Activated naive CD4-positive, alpha-beta T cell treated with anti-CD3 and anti-CD28 coated beads, Interleukin-2, amount 10 ng/mL, durations not matched to agents 7 days and 5 days (primary cell): ENCODE data around the gene HELZ2.

ENCODE experiments used
- CTCF ChIA-PET: fragments of 350-600 bp; sonication (Branson Sonifier 250); formaldehyde crosslinking; loops from one replicate; lab custom pipeline; 2021; ENCODE audit warnings: antibody characterized with exemption; lab: Charles Lee
- DNase-seq: peaks from one replicate; pipeline ENCODE4 v3.0.0-alpha.2; 2020
- H3K27ac Mint-ChIP-seq: one replicate; pipeline ENCODE4 v1.8.0; 2021; ENCODE audit warnings: mild to moderate bottlenecking, moderate library complexity, mixed read lengths
- H3K27me3 Mint-ChIP-seq: one replicate; pipeline ENCODE4 v1.8.0; 2021; ENCODE audit warnings: mild to moderate bottlenecking, mixed read lengths
- H3K36me3 Mint-ChIP-seq: one replicate; pipeline ENCODE4 v1.8.0; 2021; ENCODE audit warnings: mixed read lengths
- H3K4me1 Mint-ChIP-seq: one replicate; pipeline ENCODE4 v1.8.0; 2021; ENCODE audit warnings: mixed read lengths
- H3K4me3 Mint-ChIP-seq: one replicate; pipeline ENCODE4 v1.8.0; 2021; ENCODE audit warnings: mild to moderate bottlenecking, moderate library complexity, mixed read lengths
- H3K9me3 Mint-ChIP-seq: one replicate; pipeline ENCODE4 v1.8.0; 2021; ENCODE audit warnings: mixed read lengths

HELZ2 gene

DNA sequence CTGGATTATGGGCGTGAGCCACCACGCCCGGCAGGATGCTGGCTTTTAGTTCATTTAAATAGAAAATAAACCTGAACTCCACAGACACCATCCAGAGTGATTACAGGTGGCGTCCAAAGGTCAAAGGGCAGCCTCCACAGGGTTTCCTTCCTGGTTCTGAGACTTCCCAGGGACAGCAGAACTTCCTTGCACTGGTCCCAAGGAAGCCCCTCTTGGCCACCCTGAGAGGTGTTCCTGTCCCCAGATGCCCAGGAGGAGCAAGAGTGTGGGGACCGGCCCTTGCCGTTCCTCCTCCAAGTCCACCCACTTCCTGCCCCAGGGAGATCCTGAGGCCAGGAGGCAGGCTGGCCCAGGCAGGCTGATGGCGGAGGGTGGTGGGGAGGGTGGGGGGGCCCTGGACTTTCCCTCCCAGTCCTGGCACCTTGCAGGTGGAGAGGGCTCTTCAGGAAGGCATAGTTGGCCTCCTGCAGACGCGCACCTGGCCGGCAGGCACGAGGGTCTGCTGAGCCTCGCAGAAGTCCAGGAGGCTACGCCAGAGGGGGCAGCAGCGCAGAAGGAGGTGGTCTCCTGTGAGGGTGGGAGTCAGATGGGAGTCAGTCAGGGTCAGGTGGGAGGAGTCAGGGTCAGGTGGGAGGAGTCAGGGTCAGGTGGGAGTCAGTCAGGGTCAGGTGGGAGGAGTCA lies 15.1 kb downstream of the HELZ2 start:
- Mint-ChIP-seq H3K4me3 (no peak overlapping the region), H3K9me3 (peaks cover 3% of the 10 kb centered on the region), H3K36me3 (peaks cover 8% of the 10 kb centered on the region), H3K27ac (no peak overlapping the region), H3K27me3 (peaks cover 39% of the 10 kb centered on the region), H3K4me1 (peaks cover 6% of the 10 kb centered on the region)
- CTCF ChIA-PET: interaction anchor here (1.4 kb wide), 1 partner anchor 14 kb away, joined by 4 read pairs; the partner anchor contains the start of gene HELZ2
- DNase-seq: no peak

GRCh38 chr20:63557481-63557891 lies 16.6 kb downstream of the HELZ2 start:
- H3K27ac Mint-ChIP-seq: no peak overlapping the region
- H3K4me3 Mint-ChIP-seq: no peak overlapping the region
- peaks cover 53% of the 10 kb centered on the region for H3K27me3 Mint-ChIP-seq
- CTCF ChIA-PET: interaction anchor here (1.4 kb wide), 1 partner anchor 16 kb away, joined by 4 read pairs; the partner anchor contains the start of gene HELZ2
- DNase-seq: no peak
- H3K9me3 Mint-ChIP-seq: peaks cover 3% of the 10 kb centered on the region
- peaks cover 8% of the 10 kb centered on the region for H3K36me3 Mint-ChIP-seq
- H3K4me1 Mint-ChIP-seq: peaks cover 14% of the 10 kb centered on the region

- peaks cover 57% of the 10 kb centered on the region for H3K27me3 Mint-ChIP-seq
- H3K9me3 Mint-ChIP-seq: peaks cover 3% of the 10 kb centered on the region
- no peak overlapping the region for H3K27ac Mint-ChIP-seq
- H3K4me1 Mint-ChIP-seq: peaks cover 19% of the 10 kb centered on the region
- H3K36me3 Mint-ChIP-seq: peaks cover 8% of the 10 kb centered on the region
- no peak for DNase-seq
- no peak overlapping the region for H3K4me3 Mint-ChIP-seq
- CTCF ChIA-PET: no interaction called here
These were observed 17.1 kb downstream of the HELZ2 start for GRCh38 chr20:63556873-63557478.

DNA sequence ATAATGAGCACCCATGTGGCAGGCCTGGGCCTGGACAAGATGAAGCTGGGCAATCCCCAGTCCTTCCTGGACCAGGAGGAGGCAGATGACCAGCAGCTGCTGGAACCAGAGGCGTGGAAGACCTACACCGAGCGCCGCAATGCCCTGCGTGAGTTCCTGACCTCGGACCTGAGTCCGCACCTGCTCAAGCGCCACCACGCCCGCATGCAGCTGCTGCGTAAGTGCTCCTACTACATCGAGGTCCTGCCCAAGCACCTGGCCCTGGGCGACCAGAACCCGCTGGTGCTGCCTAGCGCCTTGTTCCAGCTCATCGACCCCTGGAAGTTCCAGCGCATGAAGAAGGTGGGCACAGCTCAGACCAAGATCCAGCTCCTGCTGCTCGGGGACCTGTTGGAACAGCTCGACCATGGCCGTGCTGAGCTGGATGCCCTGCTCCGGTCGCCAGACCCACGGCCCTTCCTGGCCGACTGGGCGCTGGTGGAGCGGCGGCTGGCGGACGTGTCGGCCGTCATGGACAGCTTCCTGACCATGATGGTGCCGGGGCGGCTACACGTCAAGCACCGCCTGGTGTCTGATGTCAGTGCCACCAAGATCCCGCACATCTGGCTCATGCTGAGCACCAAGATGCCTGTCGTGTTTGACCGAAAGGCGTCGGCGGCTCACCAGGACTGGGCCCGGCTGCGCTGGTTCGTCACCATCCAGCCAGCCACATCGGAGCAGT lies 18.2 kb downstream of the HELZ2 start:
- Mint-ChIP-seq H3K36me3 (peaks cover 8% of the 10 kb centered on the region), H3K9me3 (peaks cover 3% of the 10 kb centered on the region), H3K27me3 (peaks cover 65% of the 10 kb centered on the region), H3K27ac (no peak overlapping the region), H3K4me3 (no peak overlapping the region), H3K4me1 (peaks cover 22% of the 10 kb centered on the region)
- DNase-seq: no peak
- CTCF ChIA-PET: no interaction called here

DNA sequence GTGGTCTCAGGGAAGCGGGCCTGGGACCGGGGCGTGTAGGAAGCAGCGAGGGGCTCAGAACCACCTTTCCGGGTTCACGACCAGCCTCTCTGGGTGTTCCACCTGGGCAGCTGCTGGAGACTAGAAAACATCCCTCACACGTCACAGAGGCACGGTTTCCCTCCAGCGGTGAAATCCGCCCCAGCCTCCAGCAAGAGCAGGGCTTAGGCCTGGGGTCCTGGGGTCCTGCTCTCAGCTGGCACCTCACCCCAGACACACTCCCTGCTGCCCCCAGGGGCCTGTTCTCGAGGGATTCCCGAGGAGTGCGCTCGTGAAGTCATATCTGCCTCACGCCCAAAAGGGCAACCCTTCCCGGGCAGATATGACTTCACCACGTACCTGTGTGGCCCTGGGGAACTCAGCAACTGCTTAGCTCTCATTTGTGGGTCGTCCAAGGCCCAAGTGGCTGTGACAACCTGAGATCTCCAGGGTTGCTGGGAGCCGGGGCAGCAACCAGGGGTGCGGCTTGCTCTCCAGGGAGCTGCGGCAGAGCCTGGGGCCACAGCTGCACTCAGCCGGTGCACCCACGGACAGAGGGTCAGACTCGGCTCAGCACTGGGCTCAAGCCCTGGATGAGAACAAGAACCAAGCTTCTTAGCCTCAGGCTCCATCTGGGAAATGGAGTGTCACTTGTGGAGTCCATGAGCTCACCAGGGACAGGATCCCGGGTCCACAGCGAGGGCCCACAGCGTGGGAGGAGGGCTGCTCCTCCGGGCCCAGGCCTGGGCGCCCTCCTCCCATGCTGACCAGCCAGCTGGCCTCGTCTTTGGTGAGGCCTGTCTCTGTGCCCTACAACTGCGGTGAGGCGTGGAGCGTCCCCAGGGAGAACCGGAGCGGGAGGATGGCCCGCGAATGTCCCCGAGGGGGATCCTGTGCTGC lies 19.4 kb downstream of the HELZ2 start:
- H3K9me3 Mint-ChIP-seq: no peaks in the 10 kb centered on the region
- H3K27me3 Mint-ChIP-seq: peaks cover 73% of the 10 kb centered on the region
- DNase-seq: no peak
- CTCF ChIA-PET: no interaction called here
- H3K36me3 Mint-ChIP-seq: peaks cover 2% of the 10 kb centered on the region
- H3K4me1 Mint-ChIP-seq: peaks cover 22% of the 10 kb centered on the region
- no peak overlapping the region for H3K27ac Mint-ChIP-seq
- H3K4me3 Mint-ChIP-seq: peak overlapping the region; percentile 35

DNA sequence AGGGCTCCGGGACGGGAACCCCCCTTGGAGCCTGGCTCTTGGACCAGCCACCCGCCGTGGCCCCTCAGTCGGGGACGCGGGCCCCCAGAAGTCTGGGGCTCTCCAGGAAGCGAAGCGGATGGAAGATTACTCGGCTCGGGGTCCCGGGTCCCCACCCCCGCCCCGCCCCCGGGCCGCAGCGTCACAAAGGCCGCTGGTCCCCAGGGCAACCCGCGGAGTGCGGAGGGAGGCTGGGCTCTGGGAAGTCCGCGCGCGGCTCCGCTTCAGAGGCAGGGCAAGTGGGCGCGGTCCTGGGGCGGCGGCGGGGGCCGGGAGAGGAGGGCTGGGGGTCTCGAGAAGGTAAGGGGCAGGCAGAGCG lies 20.1 kb downstream of the HELZ2 start, which contains the start of gene FNDC11:
Gene FNDC11 (plus strand): TSS at position 227 of the 358 bp plus-strand sequence. CDS start 1,505 bp downstream, outside the sequence.
- CTCF ChIA-PET: no interaction called here

DNA sequence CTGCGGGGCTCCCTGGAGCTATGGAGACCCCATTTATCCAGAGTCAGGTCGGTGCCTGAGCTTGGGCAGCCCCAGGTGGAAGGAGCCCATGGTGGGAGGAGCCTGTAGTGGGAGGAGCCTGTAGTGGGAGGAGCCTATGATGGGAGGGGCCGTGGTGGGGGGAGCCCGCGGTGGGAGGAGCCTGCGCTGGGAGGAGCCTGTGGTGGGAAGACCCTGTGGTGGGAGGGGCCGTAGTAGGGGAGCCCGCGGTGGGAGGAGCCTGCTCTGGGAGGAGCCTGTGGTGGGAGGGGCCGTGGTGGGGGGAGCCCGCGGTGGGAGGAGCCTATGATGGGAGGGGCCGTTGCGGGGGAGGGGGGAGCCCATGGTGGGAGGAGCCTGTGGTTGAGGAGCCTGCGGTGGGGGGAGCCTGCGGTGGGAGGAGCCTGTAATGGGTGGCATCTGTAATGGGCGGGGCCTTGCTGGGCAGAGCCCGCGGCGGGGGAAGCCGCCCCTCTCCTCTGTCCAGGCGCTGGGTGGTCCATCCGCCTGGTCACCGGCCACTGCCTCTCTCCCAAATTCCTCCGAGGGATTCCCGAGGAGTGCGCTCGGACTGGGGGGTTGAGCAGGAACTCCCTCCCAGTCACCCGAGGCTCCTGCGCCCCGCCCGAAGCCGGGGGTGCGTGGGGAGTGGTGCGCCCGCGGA lies 20.6 kb downstream of the HELZ2 start:
- CTCF ChIA-PET: no interaction called here
- Mint-ChIP-seq H3K4me3 (peak overlapping the region; percentile 59), H3K27ac (peak overlapping the region; percentile 86), H3K36me3 (no peaks in the 10 kb centered on the region), H3K27me3 (peaks cover 86% of the 10 kb centered on the region), H3K4me1 (peaks cover 21% of the 10 kb centered on the region), H3K9me3 (no peaks in the 10 kb centered on the region)
- peak; percentile 88 for DNase-seq

More for the DNA sequence above, 20.1 kb downstream of the HELZ2 start, which contains the start of gene FNDC11:
- peak; percentile 63 for DNase-seq
- peak within 1 kb of the TSS; percentile 86 for H3K27ac Mint-ChIP-seq
- H3K27me3 Mint-ChIP-seq: peaks cover 80% of the 10 kb centered on the region
- peaks cover 21% of the 10 kb centered on the region for H3K4me1 Mint-ChIP-seq
- H3K9me3 Mint-ChIP-seq: no peaks in the 10 kb centered on the region
- H3K36me3 Mint-ChIP-seq: no peaks in the 10 kb centered on the region
- peak within 1 kb of the TSS; percentile 59 for H3K4me3 Mint-ChIP-seq

GRCh38 chr20:63552481-63553249 lies 21.4 kb downstream of the HELZ2 start:
- no peaks in the 10 kb centered on the region for H3K36me3 Mint-ChIP-seq
- H3K27ac Mint-ChIP-seq: peak overlapping the region; percentile 86
- CTCF ChIA-PET: no interaction called here
- peaks cover 21% of the 10 kb centered on the region for H3K4me1 Mint-ChIP-seq
- no peaks in the 10 kb centered on the region for H3K9me3 Mint-ChIP-seq
- peaks cover 92% of the 10 kb centered on the region for H3K27me3 Mint-ChIP-seq
- H3K4me3 Mint-ChIP-seq: peak overlapping the region; percentile 59
- DNase-seq: peak; percentile 75

GRCh38 chr20:63551068-63551467 lies 23.0 kb downstream of the HELZ2 start:
- H3K9me3 Mint-ChIP-seq: no peaks in the 10 kb centered on the region
- peaks cover 94% of the 10 kb centered on the region for H3K27me3 Mint-ChIP-seq
- peaks cover 21% of the 10 kb centered on the region for H3K4me1 Mint-ChIP-seq
- H3K36me3 Mint-ChIP-seq: no peaks in the 10 kb centered on the region
- no peak overlapping the region for H3K27ac Mint-ChIP-seq
- CTCF ChIA-PET: interaction anchor here (1.0 kb wide), 1 partner anchor 22 kb away, joined by 3 read pairs; the partner anchor contains the start of gene HELZ2
- no peak for DNase-seq
- H3K4me3 Mint-ChIP-seq: no peak overlapping the region

DNA sequence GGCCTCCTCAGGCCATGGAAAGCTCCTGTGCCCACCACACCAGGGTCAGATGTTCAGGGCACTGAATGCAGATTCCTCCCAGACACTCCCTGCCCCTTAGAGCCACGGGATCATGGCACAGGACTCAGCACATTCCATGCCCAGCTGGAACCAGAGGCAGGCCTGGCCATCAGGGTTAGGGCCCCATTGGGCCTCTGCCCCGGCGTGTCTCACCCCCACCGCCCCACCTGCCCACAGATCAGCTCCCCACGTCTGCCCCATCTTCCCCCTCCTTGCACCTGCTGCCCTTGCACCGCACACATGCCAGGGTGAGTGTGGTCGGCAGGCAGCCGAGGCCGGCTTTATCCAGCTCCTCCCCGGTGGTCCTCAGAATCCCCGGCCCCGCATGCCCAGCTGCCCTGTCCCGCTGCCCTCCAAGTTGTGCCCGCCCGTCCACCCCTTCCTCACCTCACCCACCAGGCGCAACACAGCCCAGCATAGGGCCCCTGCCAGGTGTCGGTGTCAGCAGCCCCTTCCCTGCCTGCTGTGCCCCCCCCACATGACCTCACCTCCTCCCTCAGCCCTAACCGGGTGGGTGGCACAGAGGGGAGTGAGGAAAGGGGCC lies 24.3 kb downstream of the HELZ2 start:
- no peak overlapping the region for H3K4me3 Mint-ChIP-seq
- H3K36me3 Mint-ChIP-seq: no peaks in the 10 kb centered on the region
- H3K9me3 Mint-ChIP-seq: no peaks in the 10 kb centered on the region
- peaks cover 92% of the 10 kb centered on the region for H3K27me3 Mint-ChIP-seq
- H3K27ac Mint-ChIP-seq: no peak overlapping the region
- no peak for DNase-seq
- peaks cover 21% of the 10 kb centered on the region for H3K4me1 Mint-ChIP-seq
- CTCF ChIA-PET: interaction anchor here (1.0 kb wide), 1 partner anchor 24 kb away, joined by 3 read pairs; the partner anchor contains the start of gene HELZ2

DNA sequence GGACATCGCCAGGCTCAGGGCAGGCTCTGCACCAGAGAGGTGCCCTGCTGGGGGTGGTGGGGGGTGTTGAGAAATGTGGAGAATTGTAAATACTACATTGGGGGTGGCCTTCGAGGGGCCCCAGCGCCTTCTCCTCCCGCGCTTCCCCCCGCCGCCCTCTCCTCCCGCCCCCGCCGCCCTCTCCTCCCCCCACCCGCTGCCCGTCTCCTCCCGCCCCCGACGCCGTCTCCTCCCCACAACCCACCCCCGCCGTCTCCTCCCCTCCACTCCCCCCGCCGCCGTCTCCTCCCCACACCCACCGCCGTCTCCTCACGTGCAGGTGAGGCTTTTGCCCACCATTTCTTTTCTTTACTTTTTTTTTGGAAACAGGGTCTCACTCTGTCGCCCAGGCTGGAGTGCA lies 25.0 kb downstream of the HELZ2 start:
- Mint-ChIP-seq H3K4me1 (peaks cover 16% of the 10 kb centered on the region), H3K27me3 (peaks cover 90% of the 10 kb centered on the region)

GRCh38 chr20:63548542-63548941 lies 25.5 kb downstream of the HELZ2 start:
- Mint-ChIP-seq H3K27ac (no peak overlapping the region), H3K4me3 (no peak overlapping the region), H3K27me3 (peaks cover 85% of the 10 kb centered on the region), H3K9me3 (no peaks in the 10 kb centered on the region), H3K36me3 (no peaks in the 10 kb centered on the region), H3K4me1 (peaks cover 16% of the 10 kb centered on the region)
- no peak for DNase-seq
- CTCF ChIA-PET: no interaction called here

More for the DNA sequence above, 25.0 kb downstream of the HELZ2 start:
- Mint-ChIP-seq H3K9me3 (no peaks in the 10 kb centered on the region), H3K4me3 (no peak overlapping the region), H3K36me3 (no peaks in the 10 kb centered on the region), H3K27ac (no peak overlapping the region)
- DNase-seq: no peak
- CTCF ChIA-PET: no interaction called here
